GM18517 (cell line): ENCODE measurements around the gene NFIB.

ENCODE experiments used
- ATAC-seq: cut with Tn5 transposase; IDR thresholded peaks from one replicate; pipeline ENCODE4 v1.9.1; 2021; ENCODE audit warnings: mild to moderate bottlenecking, moderate library complexity; ENCODE audit not compliant: unreplicated experiment

NFIB gene

GRCh38 chr9:14127656-14128055, 186.3 kb downstream of the NFIB start:
- ATAC-seq, result no peak

- no peak for ATAC-seq
These were observed 194.0 kb downstream of the NFIB start for GRCh38 chr9:14119694-14120514.

DNA sequence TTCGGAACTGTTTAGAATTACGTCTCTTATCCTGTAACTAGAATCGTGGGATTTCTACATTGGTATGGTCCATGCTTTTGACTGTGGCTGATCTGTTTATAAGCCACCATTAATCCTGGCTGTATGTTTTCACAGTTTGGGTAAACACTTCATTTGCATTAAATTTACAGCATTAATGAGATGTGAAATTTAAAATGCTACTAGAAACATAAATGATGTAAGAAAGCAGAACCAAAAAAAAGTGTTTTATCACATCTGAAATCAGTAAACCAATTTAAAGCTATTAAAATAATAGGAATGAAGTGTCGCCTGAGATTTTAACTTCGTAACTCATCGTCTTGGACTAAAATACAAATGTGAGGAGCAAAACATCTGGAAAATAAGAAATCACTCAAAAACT, 201.7 kb downstream of the NFIB start:
- no peak for ATAC-seq

GRCh38 chr9:14111696-14112095, 202.2 kb downstream of the NFIB start:
- ATAC-seq, result no peak

DNA sequence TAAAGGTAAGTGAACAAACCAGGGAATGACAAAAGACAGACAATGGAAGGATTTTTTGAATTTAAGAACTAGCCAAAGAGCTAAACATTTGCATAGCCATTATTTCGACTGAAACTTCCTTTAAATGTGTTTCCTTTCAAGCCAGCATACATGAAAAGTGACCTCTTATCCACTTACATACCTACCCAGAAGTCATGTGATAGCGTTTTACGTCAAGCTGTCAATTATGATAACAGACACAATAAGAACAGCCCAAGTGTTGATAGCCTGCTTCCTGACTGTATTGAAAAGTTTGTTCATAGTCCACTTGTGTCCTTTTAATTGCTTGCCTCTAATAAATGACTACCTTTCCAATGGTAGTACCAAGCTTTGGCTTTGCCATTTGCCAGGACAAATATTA, 206.0 kb downstream of the NFIB start:
- ATAC-seq, result no peak

GRCh38 chr9:14107495-14107894, 206.4 kb downstream of the NFIB start:
- no peak for ATAC-seq

DNA sequence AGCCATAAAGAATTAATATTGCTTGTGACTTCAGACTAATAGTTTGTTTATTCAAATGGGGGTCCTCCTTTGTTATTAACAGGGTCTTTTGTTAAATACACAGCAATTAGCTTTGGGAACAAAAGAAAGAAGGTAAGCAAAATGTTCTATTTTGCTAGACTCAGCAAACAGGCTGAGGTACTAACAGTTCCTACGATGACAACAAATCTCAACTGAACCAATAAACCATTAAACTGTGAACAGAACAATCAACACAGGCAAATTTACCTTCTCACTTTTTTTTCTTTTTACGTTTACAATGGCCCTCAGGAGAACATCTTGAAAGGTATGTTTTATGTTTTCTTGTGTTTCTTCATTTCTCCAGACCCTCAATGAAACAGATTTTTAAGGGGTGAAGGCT, 207.2 kb downstream of the NFIB start:
- ATAC-seq, result no peak

DNA sequence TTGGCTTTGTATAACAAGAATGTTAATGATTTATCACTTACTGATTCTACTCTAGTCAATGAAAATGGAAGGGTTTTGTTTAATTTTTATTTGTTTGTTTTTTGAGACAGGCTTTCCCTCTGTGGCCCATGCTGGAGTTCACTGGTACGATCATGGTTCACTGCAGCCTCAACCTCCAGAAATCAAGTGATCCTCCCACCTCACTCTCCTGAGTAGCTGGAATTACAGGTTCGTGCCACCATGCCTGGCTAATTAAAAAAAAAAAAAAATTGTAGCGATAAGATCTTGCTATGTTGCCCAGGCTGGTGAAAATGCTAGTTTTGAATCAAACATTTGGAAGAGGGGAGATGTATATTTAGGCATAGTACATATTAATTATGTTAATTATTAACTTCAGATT, 209.4 kb downstream of the NFIB start:
- ATAC-seq, result no peak

DNA sequence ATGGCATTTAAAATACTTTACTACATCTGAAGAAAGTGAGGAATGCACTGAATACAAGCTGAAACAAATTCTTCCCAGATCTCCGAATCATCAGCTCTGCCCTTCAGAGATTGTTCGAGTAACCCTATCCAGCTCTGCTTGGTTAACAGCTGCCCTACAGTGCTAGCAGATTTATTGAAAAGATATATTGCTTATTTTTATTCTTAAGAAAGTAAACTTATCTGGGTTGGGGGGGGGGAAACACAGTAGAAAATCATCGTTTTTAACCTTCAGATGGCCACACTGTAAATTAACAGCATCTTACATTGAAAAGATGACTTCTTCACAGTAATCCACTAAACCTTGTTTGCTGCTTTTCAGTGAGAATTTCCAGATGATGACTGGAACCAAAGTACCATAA, 210.8 kb downstream of the NFIB start:
- no peak for ATAC-seq

- ATAC-seq, result no peak
These were observed 214.2 kb downstream of the NFIB start for GRCh38 chr9:14099737-14100136.

GRCh38 chr9:14098486-14099180, 215.3 kb downstream of the NFIB start:
- no peak for ATAC-seq

- no peak for ATAC-seq
These were observed 216.1 kb downstream of the NFIB start for GRCh38 chr9:14097666-14098415.

DNA sequence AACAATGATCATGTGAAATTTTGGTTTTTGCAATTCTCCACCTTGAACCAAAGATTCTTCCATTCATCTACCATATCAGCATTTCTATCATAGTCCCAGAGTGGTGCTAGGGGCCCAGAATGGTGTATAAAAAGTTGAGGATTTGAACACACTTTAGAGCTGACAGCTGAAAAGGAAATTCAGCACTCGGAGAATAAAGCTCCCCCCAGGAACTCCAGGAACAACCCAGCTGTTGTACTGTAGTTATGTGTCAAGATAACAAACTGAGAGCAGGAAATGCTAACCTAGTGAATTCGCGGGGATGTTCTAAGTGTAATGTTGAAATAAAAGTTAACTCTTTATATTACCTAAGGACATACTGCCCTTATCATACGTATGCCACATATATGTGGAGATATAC, 216.7 kb downstream of the NFIB start:
- ATAC-seq, result no peak

DNA sequence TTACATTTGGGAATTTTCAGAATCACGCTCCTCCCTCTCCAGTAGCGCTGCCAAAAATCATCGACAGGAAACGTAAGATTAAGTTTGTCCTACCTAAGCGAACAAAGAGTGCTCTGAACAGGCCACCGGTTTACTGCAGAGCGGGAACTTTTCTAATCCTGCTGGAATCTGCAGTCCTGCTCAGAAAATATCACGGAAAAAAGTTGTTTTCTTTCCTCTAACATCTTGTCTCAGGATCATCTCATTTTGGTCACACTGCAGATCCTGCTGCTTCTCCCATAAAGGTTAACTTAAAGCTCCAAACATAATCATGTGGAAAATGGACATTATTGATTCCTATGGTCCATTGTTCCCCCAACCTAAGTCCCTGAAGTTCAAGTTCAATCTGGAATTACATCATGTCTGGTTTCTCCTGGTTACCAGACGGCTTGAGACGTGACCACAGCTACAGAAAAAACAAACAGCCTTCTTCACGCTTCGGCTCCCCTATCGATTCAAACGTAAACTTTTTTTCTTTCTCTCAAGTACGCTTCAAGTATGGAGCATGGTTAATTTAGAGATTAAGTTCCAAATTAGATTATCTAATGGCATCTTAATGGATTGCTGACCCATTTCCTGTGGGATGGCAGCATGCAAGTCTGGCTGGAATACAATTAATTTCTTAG, 217.6 kb downstream of the NFIB start:
- ATAC-seq, result no peak

DNA sequence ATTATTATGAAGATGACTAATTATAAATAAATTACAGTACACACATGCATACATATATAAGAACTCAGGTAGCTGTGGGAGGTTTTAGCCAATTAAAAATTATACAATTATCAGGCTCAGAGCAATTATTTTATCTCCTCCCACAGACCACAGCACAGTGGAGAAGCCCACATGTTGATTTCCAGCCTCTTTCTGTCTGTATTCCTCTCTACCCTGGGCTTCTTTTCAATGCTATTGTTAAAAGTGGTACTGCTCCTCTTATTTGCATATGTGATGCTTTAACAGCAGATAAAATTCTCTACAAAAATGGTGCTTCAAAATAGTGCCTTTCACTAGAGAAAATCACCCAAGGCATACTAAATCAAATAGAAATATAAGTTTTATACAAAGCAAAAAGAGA, 218.7 kb downstream of the NFIB start:
- no peak for ATAC-seq

GRCh38 chr9:14094491-14094890, 219.4 kb downstream of the NFIB start:
- no peak for ATAC-seq

- no peak for ATAC-seq
These were observed 221.6 kb downstream of the NFIB start for GRCh38 chr9:14092344-14092743.

GRCh38 chr9:14089051-14089803, 224.7 kb downstream of the NFIB start:
- no peak for ATAC-seq

DNA sequence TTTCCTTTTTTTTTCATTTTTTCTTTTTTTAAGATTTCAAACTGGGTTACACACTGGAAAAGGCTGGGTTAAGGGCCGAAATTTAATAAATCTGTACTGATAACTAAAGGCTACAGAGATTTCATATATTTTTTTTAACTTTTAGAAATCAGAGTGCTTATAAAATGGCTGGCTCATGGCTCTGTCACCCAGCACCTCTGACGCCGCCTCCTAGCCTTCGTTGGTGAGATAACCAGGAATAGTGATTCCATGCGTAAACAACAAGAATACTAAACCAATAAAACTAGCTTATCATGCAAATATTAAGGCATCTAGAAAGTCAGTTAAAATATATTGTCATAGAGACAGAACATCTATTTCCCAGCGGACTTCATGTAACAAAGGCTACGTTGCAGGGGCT, 226.4 kb downstream of the NFIB start:
- no peak for ATAC-seq

DNA sequence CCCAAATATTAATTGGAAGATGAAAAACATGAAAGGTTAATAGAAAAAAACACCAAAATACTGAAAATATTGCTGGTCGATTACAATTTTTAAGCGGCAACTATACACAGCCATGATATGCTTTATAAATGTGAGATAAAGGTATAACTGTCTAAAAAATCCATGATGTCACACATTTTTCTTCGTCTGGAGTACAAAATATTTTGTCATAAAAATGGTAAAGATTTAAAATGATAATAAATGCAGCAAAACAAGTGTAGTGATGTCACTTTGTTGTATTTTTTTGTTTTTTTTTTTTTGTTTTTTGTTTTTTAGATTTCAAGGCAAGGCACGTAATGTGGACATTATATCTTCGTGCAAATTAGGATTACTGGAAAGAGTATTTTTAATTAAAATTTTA, 227.4 kb downstream of the NFIB start:
- no peak for ATAC-seq

DNA sequence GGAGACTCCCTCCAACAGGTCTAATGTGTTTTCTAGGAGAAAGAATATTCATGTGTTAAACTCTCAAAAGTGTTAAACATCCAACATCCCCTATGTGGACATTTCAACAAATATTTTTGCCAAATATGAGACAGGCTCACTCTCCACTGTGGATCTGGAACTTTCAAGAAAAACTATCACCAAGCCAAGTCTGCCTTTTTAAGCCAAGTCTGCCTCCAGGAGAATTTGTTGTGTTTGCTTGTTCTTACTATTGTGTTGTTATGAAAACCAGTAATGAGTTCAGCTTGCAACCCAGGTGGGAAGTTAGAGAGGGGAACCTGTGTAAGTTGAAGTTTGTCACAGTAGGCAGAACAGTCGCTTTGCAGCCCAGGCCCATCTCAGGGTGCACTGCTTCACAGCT, 228.1 kb downstream of the NFIB start:
- no peak for ATAC-seq
